GM12878 (cell line): ENCODE data around the gene MTF2. TPM values are rescaled to one million over a fixed set of nuclear protein-coding genes. Genes with fewer than 3 reads are reported as not detected.

Source experiments
- HDGF ChIP-seq: fragments of 450-650 bp; IDR thresholded peaks from 2 replicates; pipeline ENCODE4 v1.6.1; 2016; ENCODE audit warnings: antibody characterized with exemption
- JUND ChIP-seq: IDR thresholded peaks from 2 replicates; pipeline ENCODE4 v1.6.1; 2012; ENCODE audit warnings: low read depth, mild to moderate bottlenecking, low read length, improper control_type of control experiment, moderate library complexity
- MEF2B ChIP-seq: fragments of 450-650 bp; IDR thresholded peaks from 2 replicates; pipeline ENCODE4 v1.6.1; 2018; ENCODE audit warnings: mild to moderate bottlenecking, moderate library complexity; ENCODE audit not compliant: partially characterized antibody, poor library complexity, severe bottlenecking
- NFYA ChIP-seq: IDR thresholded peaks from 2 replicates; pipeline ENCODE4 v1.6.1; 2011; ENCODE audit warnings: low read depth, mild to moderate bottlenecking, low read length, improper control_type of control experiment, borderline replicate concordance
- RAD21 ChIP-seq: IDR thresholded peaks from 2 replicates; pipeline ENCODE4 v1.6.1; 2011; ENCODE audit warnings: mild to moderate bottlenecking, low read depth, low read length, moderate library complexity; ENCODE audit not compliant: insufficient read depth
- SREBF2 ChIP-seq: IDR thresholded peaks from 2 replicates; pipeline ENCODE4 v1.6.1; 2012; ENCODE audit warnings: mild to moderate bottlenecking, low read length
- WRNIP1 ChIP-seq: IDR thresholded peaks from 2 replicates; pipeline ENCODE4 v1.6.1; 2011; ENCODE audit warnings: low read depth, low read length, improper control_type of control experiment, borderline replicate concordance
- ZNF217 ChIP-seq: fragments of 450-650 bp; IDR thresholded peaks from 2 replicates; pipeline ENCODE4 v1.6.1; 2017; ENCODE audit warnings: antibody characterized with exemption, mild to moderate bottlenecking
- polyA plus RNA-seq, 11 experiments: library from polyadenylated mRNA; depleted of rRNA in 4 of 11; unstranded in 6 of 11; stranded (reverse) in 5 of 11; fragments of >200 nt; fragmentation: Nextera tagmentation in 4 of 11; fragmentation: Illumina TruSeq in 1 of 11; extraction: Ambion mirVana in 4 of 11; extraction: Trizol in 1 of 11; gene quantifications; 1 replicate in 1 of 11; 2 replicates in 10 of 11; pipeline versions ENCODE4 v1.2.1 to v1.2.3, GENCODE V29; 2011 to 2016; ENCODE audit warnings: inconsistent platforms in 2 of 11, missing spikeins in 2 of 11, low read depth in 1 of 11
- total RNA-seq, 4 experiments: library from RNA; depleted of rRNA in 3 of 4; stranded (reverse); fragments of >200 nt in 3 of 4; fragmentation: Illumina TruSeq in 1 of 4; extraction: Trizol in 1 of 4; gene quantifications; 2 replicates each; pipeline versions ENCODE4 v1.2.1 to v1.2.3, GENCODE V29; 2013 to 2021
- TF ChIP-seq, protein P1 (sequence below): IDR thresholded peaks from 2 replicates; pipeline ENCODE4 v1.6.1; 2012; ENCODE audit warnings: mild to moderate bottlenecking, low read depth, low read length
- TF ChIP-seq, protein P2 (sequence below): fragments of 450-650 bp; IDR thresholded peaks from 2 replicates; pipeline ENCODE4 v1.6.1; 2018; ENCODE audit warnings: mild to moderate bottlenecking, low read depth, moderate library complexity; ENCODE audit not compliant: partially characterized antibody
- TF ChIP-seq, protein P3 (sequence below): fragments of 450-650 bp; IDR thresholded peaks from 2 replicates; pipeline ENCODE4 v1.6.1; 2016; ENCODE audit warnings: mild to moderate bottlenecking, moderate library complexity, borderline replicate concordance

The MTF2 gene
- total and polyA plus RNA-seq, 10 of the 15 experiments (the other 5 are each of a cell fraction or from before 2014, with no cell fraction given): 22.6 to 74.9 (median 42.8) TPM

DNA sequence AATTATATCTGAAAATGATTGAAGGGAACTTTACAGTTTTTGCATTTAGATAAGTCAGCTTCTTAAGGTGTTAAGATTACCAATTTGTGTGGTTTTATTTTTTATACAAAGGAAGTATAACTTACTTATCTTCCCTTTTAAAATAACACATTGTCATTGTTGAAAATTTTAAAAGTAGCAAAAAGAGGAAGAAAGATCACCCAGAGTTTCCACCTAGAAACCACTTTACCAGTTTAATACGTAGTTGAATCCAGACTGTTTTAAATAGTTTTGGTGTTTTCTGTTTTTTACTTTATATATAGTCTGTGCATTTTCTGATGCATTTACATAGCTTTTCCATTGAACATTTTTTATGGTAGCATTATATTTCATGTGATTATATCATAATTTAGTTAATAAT, 107.6 kb downstream of the MTF2 start (continued):
- TF ChIP-seq, protein P1, sequence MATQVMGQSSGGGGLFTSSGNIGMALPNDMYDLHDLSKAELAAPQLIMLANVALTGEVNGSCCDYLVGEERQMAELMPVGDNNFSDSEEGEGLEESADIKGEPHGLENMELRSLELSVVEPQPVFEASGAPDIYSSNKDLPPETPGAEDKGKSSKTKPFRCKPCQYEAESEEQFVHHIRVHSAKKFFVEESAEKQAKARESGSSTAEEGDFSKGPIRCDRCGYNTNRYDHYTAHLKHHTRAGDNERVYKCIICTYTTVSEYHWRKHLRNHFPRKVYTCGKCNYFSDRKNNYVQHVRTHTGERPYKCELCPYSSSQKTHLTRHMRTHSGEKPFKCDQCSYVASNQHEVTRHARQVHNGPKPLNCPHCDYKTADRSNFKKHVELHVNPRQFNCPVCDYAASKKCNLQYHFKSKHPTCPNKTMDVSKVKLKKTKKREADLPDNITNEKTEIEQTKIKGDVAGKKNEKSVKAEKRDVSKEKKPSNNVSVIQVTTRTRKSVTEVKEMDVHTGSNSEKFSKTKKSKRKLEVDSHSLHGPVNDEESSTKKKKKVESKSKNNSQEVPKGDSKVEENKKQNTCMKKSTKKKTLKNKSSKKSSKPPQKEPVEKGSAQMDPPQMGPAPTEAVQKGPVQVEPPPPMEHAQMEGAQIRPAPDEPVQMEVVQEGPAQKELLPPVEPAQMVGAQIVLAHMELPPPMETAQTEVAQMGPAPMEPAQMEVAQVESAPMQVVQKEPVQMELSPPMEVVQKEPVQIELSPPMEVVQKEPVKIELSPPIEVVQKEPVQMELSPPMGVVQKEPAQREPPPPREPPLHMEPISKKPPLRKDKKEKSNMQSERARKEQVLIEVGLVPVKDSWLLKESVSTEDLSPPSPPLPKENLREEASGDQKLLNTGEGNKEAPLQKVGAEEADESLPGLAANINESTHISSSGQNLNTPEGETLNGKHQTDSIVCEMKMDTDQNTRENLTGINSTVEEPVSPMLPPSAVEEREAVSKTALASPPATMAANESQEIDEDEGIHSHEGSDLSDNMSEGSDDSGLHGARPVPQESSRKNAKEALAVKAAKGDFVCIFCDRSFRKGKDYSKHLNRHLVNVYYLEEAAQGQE: no peak
- no peak for TF ChIP-seq WRNIP1
- no peak for TF ChIP-seq JUND
- peak; percentile 24 for TF ChIP-seq MEF2B
- TF ChIP-seq RAD21: no peak
- TF ChIP-seq SREBF2: no peak
- no peak for TF ChIP-seq HDGF
- no peak for TF ChIP-seq NFYA
- no peak for TF ChIP-seq ZNF217
- TF ChIP-seq, protein P2, sequence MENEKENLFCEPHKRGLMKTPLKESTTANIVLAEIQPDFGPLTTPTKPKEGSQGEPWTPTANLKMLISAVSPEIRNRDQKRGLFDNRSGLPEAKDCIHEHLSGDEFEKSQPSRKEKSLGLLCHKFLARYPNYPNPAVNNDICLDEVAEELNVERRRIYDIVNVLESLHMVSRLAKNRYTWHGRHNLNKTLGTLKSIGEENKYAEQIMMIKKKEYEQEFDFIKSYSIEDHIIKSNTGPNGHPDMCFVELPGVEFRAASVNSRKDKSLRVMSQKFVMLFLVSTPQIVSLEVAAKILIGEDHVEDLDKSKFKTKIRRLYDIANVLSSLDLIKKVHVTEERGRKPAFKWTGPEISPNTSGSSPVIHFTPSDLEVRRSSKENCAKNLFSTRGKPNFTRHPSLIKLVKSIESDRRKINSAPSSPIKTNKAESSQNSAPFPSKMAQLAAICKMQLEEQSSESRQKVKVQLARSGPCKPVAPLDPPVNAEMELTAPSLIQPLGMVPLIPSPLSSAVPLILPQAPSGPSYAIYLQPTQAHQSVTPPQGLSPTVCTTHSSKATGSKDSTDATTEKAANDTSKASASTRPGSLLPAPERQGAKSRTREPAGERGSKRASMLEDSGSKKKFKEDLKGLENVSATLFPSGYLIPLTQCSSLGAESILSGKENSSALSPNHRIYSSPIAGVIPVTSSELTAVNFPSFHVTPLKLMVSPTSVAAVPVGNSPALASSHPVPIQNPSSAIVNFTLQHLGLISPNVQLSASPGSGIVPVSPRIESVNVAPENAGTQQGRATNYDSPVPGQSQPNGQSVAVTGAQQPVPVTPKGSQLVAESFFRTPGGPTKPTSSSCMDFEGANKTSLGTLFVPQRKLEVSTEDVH: no peak
- TF ChIP-seq, protein P3, sequence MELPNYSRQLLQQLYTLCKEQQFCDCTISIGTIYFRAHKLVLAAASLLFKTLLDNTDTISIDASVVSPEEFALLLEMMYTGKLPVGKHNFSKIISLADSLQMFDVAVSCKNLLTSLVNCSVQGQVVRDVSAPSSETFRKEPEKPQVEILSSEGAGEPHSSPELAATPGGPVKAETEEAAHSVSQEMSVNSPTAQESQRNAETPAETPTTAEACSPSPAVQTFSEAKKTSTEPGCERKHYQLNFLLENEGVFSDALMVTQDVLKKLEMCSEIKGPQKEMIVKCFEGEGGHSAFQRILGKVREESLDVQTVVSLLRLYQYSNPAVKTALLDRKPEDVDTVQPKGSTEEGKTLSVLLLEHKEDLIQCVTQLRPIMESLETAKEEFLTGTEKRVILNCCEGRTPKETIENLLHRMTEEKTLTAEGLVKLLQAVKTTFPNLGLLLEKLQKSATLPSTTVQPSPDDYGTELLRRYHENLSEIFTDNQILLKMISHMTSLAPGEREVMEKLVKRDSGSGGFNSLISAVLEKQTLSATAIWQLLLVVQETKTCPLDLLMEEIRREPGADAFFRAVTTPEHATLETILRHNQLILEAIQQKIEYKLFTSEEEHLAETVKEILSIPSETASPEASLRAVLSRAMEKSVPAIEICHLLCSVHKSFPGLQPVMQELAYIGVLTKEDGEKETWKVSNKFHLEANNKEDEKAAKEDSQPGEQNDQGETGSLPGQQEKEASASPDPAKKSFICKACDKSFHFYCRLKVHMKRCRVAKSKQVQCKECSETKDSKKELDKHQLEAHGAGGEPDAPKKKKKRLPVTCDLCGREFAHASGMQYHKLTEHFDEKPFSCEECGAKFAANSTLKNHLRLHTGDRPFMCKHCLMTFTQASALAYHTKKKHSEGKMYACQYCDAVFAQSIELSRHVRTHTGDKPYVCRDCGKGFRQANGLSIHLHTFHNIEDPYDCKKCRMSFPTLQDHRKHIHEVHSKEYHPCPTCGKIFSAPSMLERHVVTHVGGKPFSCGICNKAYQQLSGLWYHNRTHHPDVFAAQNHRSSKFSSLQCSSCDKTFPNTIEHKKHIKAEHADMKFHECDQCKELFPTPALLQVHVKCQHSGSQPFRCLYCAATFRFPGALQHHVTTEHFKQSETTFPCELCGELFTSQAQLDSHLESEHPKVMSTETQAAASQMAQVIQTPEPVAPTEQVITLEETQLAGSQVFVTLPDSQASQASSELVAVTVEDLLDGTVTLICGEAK: peak; percentile 26; the same call in 1 of the 2 replicates
